NCI-H128 (cell line): Measurements from ENCODE around the gene IL1F10.

ENCODE experiments used
- DNase-seq: peaks from one replicate; lab custom pipeline; 2025; ENCODE audit not compliant: unreplicated experiment; lab: John Stamatoyannopoulos, UW

Gene IL1F10

GRCh38 chr2:113058998-113059960, 8.5 kb upstream of the IL1F10 start, which contains the start of gene IL36RN:
Gene IL36RN (plus strand): TSS chr2:113059198. CDS start chr2:113059439, 241 bp downstream.
- DNase-seq: no peak

- no peak for DNase-seq
These were observed 7.4 kb upstream of the IL1F10 start for GRCh38 chr2:113060396-113060795.

- no peak for DNase-seq
These were observed 7.0 kb upstream of the IL1F10 start for GRCh38 chr2:113060796-113061195.

GRCh38 chr2:113061241-113061640, 6.5 kb upstream of the IL1F10 start:
- no peak for DNase-seq

GRCh38 chr2:113061896-113062770, 5.6 kb upstream of the IL1F10 start:
- no peak for DNase-seq

- no peak for DNase-seq
These were observed 3.5 kb upstream of the IL1F10 start for GRCh38 chr2:113064281-113064680.

GRCh38 chr2:113064898-113065297, 2.9 kb upstream of the IL1F10 start:
- no peak for DNase-seq

- no peak for DNase-seq
These were observed 479 bp downstream of the IL1F10 start for GRCh38 chr2:113068249-113068648.

GRCh38 chr2:113068706-113069485, 1.1 kb downstream of the IL1F10 start:
- no peak for DNase-seq

GRCh38 chr2:113069676-113070605, 2.2 kb downstream of the IL1F10 start:
- no peak for DNase-seq

- no peak for DNase-seq
These were observed 2.8 kb downstream of the IL1F10 start for GRCh38 chr2:113070606-113070975.

GRCh38 chr2:113072584-113072983, 4.8 kb downstream of the IL1F10 start:
- no peak for DNase-seq

- no peak for DNase-seq
These were observed 5.6 kb downstream of the IL1F10 start for GRCh38 chr2:113073325-113073834.

- no peak for DNase-seq
These were observed 7.3 kb downstream of the IL1F10 start for GRCh38 chr2:113075030-113075429.

GRCh38 chr2:113075600-113075999, 7.8 kb downstream of the IL1F10 start:
- no peak for DNase-seq

GRCh38 chr2:113076954-113077669, 9.3 kb downstream of the IL1F10 start:
- no peak for DNase-seq

GRCh38 chr2:113077921-113078320, 10.2 kb downstream of the IL1F10 start:
- DNase-seq: no peak

- no peak for DNase-seq
These were observed 10.6 kb downstream of the IL1F10 start for GRCh38 chr2:113078350-113078839.

- DNase-seq: no peak
These were observed 11.4 kb downstream of the IL1F10 start for GRCh38 chr2:113079131-113079530.
